DLD1 (cell line): ENCODE data around the gene TMBIM1.
"Not testable (repeated sequence)": the region's sequence is repeated elsewhere in the genome, so short reads cannot be mapped to it uniquely, and the experiment has no call there.

Experiments used
- in situ Hi-C: cut with HindIII; loops from 2 replicates; pipeline ENCODE4 v1.10.0; 2017; ENCODE audit warnings: low sequenced_read_pairs

The TMBIM1 gene

DNA sequence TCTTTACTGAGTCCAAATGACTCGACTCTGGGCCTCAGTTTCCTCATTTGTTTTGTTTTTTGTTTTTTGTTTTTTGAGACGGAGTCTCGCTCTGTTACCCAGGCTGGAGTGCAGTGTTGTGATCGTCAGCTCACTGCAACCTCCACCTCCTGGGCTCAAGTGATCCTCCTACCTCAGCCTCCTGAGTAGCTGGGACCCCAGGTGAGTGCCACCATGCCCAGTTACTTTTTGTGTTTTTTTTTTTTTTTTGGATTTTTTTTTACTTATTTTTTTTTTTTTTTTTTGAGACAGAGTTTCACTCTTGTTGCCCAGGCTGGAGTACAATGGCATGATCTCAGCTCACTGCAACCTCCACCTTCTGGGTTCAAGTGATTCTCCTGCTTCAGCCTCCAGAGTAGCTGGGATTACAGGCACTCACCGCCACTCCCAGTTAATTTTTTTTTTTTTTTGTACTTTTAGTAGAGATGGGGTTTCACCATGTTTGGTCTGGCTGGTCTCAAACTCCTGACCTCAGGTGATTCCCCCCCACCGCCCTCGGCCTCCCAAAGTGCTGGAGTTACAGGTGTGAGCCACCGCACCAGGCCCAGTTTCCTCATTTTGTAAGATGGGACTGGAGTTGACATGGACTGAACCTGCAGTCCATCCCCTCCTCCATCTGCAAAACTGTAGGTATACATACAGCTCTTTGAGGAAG is 18.9 kb downstream of the TMBIM1 start:
- in situ Hi-C loops = not testable (repeated sequence)

DNA sequence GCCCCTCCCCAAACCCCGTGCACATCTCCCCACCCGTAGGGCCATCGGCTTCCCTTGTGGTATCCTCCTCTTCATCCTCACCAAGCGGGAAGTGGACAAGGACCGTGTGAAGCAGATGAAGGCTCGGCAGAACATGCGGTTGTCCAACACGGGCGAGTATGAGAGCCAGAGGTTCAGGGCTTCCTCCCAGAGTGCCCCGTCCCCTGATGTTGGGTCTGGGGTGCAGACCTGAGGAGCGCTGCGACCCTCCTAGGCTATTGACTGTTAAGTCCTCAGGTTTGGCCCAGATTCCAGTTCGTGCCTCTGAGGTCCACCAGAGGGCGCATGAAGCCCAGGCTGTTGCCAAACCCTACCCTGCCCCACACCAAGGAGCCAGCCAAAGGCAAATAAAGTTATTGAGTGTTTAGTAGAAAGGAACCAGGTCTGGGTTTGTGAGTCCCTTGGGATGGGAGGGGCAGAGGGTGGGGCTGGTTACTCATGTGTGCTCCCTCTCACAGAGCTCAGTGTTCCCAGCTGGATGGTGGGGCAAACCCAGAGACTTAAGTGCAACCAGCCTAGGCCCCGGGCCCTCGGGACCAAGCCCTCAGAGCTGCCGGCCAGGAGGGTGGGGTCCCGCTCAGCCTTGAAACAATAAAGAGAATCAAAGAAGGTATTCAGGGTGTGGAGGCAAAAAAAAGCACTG is 19.6 kb downstream of the TMBIM1 start:
- in situ Hi-C loops = no loop called here

DNA sequence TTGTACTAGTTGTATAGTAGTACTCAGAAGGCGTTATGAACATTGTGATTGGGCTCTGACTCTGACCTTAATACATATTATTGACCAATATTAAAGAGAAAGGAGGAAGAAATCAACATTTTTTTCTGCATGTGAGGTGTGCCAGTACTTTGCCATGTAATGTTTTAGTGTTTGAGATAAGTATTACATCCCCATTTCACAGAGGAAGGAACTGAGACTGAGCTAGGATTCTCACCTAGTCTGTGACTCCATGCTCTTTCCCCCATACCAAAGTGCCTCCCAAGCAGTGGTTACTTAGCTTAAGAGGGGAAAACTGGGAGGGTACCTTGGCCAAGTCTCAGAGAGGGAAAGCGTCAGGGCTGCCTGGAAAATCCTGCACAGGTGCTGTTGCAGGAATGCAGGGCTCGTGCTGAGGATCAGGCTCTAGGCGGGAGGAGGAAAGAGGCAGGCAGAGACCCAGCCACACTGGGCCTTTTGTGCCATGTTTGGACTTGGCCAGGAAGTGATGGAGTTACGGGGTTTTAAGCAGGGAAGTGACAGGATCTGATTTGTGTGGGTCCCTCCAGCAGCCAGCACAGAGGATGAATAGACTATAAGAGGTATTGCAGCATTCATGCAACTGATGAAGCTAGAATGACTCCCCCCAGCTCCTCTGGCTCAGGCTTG is 20.3 kb downstream of the TMBIM1 start:
- in situ Hi-C loops = no loop called here

DNA sequence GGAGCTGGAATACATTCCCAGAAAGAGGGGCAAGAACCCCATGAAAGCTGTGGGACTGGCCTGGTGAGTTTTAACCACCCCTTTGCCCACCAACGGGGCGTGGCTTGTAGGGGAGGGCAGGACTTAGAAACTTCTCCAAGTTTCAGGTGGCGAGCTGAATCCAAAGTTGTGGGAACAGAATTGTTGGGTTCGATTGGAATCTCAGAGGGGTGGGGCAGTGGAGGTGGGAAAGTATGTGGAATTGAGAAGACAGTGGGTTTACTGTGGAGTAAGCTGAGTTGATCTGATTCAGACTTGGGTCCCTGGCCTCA is 20.9 kb downstream of the TMBIM1 start:
- in situ Hi-C loops = no loop called here

DNA sequence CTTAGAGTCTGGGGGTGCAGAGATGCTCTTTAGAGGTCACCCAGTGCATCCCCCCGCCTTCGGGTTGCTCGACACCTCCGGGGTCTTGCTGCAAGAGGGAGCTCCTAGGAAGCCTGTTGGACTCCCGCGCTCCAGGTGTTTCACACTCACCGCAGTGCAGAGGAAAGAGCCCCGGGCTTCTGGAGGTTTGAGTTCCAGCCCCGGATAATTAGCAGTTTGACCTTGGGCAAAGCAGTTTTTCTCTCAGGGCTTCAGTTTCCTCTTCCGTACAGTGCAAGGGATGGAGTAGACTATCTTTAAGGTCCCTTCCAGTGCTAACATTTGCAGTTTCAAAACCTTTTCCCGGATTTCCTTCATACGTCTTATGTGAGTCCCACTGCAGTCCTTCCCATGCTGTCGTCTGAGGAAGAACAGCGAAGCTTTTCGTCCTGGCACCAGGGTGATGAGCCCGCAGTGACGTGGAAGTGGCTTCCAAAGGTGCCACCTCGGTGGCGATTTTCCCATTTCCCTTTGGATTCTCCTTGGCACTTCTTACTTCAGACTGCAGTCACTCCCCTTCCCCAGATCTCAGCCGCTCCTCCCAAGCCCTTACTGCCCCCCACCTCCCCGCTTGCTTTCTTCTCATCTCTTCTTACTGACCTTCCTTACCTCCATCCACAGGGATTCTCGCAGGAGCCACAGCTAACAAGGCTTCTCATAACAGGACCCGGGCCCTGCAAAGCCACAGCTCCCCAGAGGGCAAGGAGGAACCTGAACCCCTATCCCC is 21.4 kb downstream of the TMBIM1 start:
- in situ Hi-C loops = no loop called here

DNA sequence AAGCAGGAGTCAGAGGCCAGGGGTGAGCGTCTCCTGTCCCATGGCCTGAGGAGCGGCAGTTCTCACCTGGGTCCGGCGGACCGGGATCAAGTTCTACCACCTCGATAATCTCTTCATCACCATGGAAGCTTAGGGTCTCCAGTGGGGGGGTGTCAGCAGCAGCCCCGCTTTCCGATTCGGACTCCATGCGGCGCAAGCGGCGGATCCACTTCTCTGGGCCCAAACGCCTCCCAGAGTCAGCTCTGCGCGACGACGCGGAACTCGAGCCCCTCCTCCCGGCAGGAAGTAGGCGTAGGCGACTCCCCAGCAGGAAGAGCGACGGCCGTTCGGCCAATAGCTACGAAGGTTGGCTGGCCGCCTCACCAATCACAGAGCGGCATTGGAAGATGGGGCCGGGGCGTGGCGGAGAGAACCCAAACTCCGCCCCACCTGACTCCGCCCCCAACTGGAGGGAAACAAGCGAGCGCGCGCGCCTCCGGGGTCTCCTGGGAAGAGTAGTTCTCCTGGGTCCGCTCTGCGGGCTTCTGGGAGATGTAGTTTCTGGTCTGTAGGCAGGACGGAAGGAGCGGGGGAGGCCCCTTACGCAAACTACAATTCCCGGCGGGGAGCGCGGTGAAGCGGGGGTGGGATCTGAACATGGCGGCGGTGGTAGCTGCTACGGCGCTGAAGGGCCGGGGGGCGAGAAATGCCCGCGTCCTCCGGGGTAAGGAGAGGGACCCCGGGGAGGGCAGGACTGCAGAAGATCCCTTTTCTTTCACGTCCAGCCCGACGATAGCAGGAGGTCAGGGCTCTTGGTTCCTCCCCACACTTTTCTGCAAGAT is 22.2 kb downstream of the TMBIM1 start, which contains the start of the genes AAMP and PNKD:
TSS of gene AAMP (minus strand) at position 238 of the 821 bp plus-strand sequence. CDS start at position 187, 51 bp downstream.
TSS of gene PNKD (plus strand) at position 620 of the 821 bp plus-strand sequence. CDS start at position 637, 17 bp downstream.
- in situ Hi-C loops = no loop called here

DNA sequence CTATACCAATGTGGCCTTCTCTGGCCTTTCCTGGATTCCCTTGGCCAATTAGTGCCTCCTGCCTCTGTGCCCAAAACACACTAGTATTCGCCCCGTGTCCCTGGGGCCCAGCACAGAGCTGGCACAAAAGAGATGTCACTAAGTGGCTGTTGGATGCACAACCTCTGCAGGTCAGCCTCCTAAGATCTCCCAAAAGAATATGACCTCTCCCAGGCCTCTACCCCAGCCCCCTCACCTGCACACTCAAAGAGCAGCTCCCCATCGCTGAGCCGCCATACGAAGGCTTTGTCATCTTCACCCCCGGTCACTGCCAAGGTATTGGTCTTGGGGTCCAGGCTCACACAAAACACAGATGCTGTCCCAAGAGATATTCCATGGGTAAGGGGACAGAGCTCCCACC is 25.0 kb downstream of the TMBIM1 start:
- in situ Hi-C loops = no loop called here

DNA sequence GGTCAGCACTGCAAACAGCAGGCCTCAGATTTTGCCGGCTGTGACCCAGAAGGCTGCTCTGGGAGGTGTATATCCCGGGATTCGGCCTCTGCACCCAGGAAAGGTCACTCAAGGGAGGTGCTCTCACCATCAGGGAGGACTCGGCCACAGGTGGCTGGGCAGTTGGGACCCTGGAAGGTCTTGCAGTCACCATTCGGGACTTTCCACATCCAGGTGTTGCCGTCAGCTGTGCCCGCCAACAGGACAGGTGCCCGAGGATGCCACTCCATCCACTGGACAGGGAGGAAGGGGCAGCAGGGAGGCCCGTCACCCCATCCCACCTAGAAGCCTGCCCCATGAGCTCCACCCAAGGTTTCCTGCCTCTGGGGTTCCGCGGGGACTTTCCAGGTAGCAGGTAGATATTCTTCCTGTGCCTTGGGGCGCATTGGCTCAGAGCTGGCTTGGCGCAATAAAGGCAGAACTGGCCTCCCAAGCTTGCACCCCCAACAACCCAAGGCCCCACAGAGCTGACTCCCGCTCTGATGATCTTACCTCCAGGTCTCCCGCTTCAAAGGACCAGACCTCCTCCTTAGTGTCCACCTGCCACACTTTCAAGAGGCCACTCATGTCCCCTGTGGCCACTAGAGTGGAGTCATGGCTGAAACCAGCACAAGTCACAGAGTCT is 25.9 kb downstream of the TMBIM1 start:
- in situ Hi-C loops = no loop called here

DNA sequence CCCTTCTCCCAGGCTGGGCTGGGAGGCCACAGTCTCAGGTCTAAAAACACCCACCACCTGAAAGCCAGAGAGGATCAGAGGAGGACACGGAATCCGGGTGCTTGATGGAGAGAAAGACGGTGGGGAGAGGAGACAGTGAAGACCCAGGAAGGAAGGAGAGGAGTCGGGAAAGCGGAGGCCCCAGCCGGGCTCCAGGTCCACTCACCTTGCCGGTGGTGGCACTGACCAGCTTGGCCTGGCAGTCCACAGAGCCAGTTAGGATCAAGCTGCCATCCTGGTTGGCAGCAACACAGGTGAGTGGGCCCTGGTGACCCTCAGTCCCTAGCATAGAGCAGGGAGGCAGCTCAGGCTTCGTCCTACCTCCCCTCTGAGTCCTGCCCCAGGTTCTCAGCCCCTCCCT is 26.7 kb downstream of the TMBIM1 start:
- in situ Hi-C loops = no loop called here

DNA sequence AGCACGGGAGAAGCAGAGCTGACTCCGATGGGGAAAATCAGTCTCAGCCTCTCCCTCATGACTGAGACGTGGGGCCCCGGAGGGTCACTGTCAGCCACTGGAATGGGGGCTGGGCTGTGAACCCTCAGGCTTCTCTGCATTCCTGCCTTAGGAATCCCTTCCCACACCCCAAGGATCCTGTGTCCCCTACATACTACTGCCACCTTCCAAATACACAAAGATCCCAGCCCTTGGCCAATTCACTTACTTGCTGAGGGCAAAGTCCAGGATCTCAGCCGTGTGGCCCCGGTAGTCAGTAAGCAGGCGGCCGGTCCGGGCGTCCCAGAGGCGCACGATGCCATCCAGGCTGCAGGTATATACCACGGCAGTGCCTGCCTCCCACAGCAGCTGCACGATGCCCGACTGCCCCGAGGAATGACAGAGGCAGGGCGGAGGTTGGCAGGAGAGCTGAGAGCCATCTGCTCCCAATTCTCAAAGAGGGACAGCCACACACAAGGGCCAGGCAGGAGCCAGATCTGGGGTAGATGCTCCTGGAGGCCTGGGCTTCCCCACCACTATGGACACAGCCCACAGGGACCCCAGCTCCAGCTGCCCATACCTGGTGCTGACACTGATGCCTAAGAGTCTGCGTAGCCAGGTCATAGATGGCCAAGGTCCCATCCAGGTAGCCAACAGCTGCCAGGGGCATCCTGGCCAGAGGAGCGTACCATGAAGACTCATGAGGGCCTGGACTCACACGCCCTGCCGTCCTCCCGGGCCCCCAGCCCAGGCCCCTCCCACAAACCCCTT is 27.3 kb downstream of the TMBIM1 start:
- in situ Hi-C loops = no loop called here

DNA sequence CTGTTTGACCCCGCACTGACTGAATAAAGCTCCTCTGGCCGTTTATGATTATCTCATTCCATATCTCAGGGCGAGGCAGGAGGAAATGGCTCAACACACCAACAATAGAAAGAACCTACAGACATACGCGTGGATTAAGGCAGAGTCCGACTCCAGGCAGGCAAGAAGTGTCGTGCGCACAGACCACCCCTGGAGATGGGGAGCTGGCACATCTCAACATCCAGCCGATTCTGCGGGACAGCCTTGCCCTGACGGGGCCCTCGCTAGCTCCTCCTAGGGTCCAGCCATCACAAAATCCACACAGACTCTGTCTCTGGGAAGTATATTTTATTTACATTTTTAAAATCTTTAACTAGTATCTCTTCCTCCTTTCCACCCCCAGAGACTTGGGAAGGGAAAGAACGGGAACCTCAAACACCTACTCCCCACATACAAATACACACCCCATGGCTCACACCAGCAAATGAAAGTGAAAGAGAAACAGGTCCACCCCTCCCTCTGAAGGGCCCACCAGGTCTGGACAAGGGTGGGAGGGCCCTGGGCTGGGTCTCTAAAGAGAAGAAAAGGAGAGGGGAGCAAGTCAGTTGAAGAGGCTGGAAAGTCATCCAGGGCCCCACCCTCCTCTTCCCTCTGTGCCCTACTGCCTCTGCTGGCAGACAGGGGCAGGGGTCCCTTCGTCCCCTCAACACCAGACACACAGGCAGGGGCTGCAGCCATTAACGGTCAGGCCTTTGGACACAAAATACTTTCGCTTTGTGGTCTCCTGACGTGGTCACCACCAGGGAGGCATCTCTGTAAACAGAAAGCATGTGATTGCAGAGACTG is 28.3 kb downstream of the TMBIM1 start:
- in situ Hi-C loops = no loop called here

DNA sequence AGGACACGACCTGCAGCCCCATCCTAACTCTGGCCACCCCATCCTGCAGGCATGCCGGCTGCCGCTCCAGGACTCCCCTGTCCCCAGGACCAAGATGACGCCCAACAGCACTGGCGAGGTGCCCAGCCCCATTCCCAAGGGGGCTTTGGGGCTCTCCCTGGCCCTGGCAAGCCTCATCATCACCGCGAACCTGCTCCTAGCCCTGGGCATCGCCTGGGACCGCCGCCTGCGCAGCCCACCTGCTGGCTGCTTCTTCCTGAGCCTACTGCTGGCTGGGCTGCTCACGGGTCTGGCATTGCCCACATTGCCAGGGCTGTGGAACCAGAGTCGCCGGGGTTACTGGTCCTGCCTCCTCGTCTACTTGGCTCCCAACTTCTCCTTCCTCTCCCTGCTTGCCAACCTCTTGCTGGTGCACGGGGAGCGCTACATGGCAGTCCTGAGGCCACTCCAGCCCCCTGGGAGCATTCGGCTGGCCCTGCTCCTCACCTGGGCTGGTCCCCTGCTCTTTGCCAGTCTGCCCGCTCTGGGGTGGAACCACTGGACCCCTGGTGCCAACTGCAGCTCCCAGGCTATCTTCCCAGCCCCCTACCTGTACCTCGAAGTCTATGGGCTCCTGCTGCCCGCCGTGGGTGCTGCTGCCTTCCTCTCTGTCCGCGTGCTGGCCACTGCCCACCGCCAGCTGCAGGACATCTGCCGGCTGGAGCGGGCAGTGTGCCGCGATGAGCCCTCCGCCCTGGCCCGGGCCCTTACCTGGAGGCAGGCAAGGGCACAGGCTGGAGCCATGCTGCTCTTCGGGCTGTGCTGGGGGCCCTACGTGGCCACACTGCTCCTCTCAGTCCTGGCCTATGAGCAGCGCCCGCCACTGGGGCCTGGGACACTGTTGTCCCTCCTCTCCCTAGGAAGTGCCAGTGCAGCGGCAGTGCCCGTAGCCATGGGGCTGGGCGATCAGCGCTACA is 29.4 kb downstream of the TMBIM1 start:
- in situ Hi-C loops = no loop called here

DNA sequence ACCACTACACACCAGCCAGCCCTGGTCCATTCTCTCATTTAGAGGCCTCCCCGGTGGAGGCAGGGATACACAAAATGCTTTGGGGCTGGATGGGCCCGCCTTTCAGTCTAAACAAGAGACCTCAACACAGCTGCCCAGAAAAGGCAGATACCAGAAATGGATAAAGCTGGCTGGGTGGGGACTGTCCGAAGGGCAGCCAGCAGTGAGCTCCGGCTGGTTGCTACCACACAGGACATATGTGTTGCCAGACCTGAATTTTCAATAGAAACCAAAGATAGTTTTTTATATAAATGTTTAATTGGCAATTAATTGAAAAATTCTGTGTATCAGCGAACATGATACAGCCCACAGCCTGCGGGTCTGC is 30.1 kb downstream of the TMBIM1 start:
- in situ Hi-C loops = no loop called here

DNA sequence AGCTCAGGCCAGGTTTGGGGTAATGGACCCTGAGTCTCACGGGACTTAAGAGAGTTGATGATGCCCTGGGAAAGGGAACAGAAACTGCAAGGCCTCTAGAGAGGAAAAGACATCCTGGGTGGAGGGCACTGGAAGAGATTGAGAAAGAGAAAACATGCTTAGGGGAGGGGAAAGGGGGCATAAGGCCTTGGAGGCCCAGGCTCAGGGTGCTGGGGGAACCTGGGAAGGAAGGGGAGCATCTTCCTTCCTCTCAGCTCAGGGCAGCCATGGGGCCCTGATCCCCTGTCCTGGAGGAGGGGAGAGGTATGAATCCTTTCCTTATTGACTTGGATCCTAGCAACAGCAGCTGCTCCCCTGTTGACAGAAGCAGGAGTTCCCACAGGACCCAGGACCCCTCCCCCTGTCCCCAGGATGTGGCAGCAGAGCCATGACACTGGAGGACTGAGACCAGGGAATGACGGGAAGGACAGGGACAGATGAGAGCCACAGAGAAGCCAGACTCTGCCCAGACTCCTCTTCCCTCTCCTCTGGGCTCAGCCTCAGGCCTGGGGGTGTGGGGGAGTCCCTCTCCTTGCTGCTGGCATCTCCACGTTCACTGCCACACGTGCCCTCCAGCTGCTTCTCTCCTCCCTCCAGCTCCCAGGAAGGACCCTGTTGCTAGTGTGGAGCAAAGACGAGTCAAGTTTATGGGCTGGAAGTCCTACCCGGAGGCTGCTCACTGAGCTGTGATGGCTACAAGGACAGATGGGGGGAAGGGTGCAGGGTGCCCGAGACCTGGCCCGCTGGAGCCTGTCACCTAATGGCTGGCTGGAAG is 30.7 kb downstream of the TMBIM1 start:
- in situ Hi-C loops = no loop called here

DNA sequence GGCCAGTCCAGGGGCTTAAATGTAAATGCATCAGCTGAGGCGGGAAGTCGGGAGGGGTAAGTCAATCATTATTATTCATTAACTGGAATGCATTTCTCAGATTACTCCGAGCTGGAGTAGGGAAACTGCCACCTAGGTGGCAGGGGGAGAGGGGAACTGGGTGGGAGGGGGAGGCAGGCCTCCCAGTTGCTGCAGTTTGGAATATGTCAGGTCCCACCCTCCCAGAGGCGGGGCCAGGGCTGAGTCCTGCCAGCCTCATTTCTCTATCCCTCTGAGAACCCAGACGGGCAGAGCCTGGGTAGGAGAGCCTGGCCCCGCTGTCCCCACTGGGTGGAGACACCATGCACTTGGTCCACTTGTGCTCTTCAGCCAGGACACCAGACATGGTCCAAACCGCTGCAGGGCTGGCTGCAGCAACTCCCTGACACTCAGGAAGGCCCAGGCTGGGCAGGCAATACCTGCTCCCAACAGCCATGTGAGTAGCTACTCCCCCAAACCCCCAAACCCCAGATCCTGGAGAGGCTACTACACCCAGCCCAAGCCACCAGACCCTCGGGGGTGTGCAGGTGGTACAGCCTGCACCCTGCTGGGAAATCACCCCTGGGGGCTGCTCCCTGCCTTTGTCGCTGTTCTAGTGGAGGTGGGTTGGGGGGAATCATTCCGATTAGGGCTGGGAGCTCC is 31.4 kb downstream of the TMBIM1 start, which contains the start of gene GPBAR1:
TSS of gene GPBAR1 (plus strand) at position 274 of the 681 bp plus-strand sequence. CDS start 1,710 bp downstream, outside the sequence.
- in situ Hi-C loops = no loop called here

DNA sequence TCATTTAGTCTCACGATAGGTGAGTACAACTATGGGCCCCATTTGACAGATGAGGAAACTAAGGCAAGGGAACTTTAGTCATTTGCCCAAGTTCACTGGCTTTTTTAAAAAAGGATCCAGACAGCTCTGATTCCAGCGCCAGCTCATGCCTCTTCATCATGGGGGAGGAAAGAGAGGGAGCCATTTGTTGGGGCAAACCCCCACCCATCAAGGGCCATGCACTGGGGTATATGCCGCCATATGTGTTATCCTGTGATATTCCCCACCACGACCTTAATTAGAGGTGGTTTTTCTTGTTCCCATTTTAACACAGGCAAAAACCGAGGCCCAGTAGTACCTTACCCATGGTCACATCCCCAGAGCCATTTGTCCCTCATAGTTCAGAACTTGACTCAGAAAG is 32.1 kb downstream of the TMBIM1 start:
- in situ Hi-C loops = no loop called here
